A673 (cell line): Measurements from ENCODE around the gene MPRIP. TPM values are rescaled to one million over a fixed set of nuclear protein-coding genes. Genes with fewer than 3 reads are reported as not detected.

Experiments used
- BruUV-seq: library from RNA; stranded (reverse); fragments of 400-500 nt; replicated peaks from 2 replicates; lab custom pipeline; 2021; lab: Mats Ljungman, UMichigan
- CTCF ChIA-PET: fragments of 300-600 bp; sonication (Branson Sonifier 250); formaldehyde crosslinking; loops from one replicate; lab custom pipeline; 2022; ENCODE audit warnings: antibody characterized with exemption; lab: Charles Lee
- POLR2A ChIA-PET: fragments of 300-600 bp; sonication (Branson Sonifier 250); formaldehyde crosslinking; loops from one replicate; lab custom pipeline; 2022; ENCODE audit warnings: antibody characterized with exemption; ENCODE audit not compliant: low non-redundant PET; lab: Charles Lee
- DNase-seq: peaks from one replicate; pipeline ENCODE4 v3.0.0-alpha.2; 2015; ENCODE audit warnings: low spot score
- H3K27ac ChIP-seq: fragments of 200-600 bp; sonication (generic); 2 replicates; pipeline ENCODE4 v1.5.1; 2016; ENCODE audit warnings: mixed run types, low read depth, mild to moderate bottlenecking, mixed read lengths, antibody characterized with exemption, low read length; ENCODE audit not compliant: poor library complexity, severe bottlenecking
- H3K27me3 ChIP-seq: fragments of 200-600 bp; sonication (generic); replicated peaks from 2 replicates; pipeline ENCODE4 v1.6.1; 2017; ENCODE audit warnings: mixed run types, low read depth, mild to moderate bottlenecking, mixed read lengths, antibody characterized with exemption, low read length; ENCODE audit not compliant: insufficient read depth, poor library complexity
- H3K36me3 ChIP-seq: fragments of 200-600 bp; sonication (generic); 2 replicates; pipeline ENCODE4 v1.6.1; 2016; ENCODE audit warnings: mixed run types, mild to moderate bottlenecking, mixed read lengths, antibody characterized with exemption, low read length; ENCODE audit not compliant: insufficient read depth, poor library complexity, severe bottlenecking
- H3K4me1 ChIP-seq: fragments of 200-600 bp; sonication (generic); 2 replicates; pipeline ENCODE4 v1.6.1; 2017; ENCODE audit warnings: mixed run types, mild to moderate bottlenecking, mixed read lengths, antibody characterized with exemption, low read length; ENCODE audit not compliant: insufficient read depth, poor library complexity, severe bottlenecking
- H3K4me3 ChIP-seq: fragments of 200-600 bp; sonication (generic); 2 replicates; pipeline ENCODE4 v1.5.1; 2016; ENCODE audit warnings: low read depth, mixed run types, mild to moderate bottlenecking, mixed read lengths, low read length; ENCODE audit not compliant: poor library complexity, severe bottlenecking
- H3K9me3 ChIP-seq: fragments of 200-600 bp; sonication (generic); 2 replicates; pipeline ENCODE4 v1.6.1; 2016; ENCODE audit warnings: mixed run types, low read depth, mild to moderate bottlenecking, mixed read lengths, antibody characterized with exemption, low read length; ENCODE audit not compliant: poor library complexity, severe bottlenecking
- EZH2 ChIP-seq: fragments of 200-600 bp; sonication (generic); IDR thresholded peaks from 2 replicates; pipeline ENCODE4 v1.6.1; 2017; ENCODE audit warnings: borderline replicate concordance, low read depth, mild to moderate bottlenecking, mixed read lengths, antibody characterized with exemption, low read length; ENCODE audit not compliant: poor library complexity, severe bottlenecking
- intact Hi-C: fragments of 100-400 bp; cut with micrococcal nuclease; formaldehyde crosslinking; loops from one replicate; pipeline ENCODE4 v1.10.0; 2022; ENCODE audit not compliant: unreplicated experiment
- total RNA-seq: library from RNA; stranded (reverse); gene quantifications from 2 replicates; pipeline ENCODE4 v1.2.3, GENCODE V29; 2021
- TF ChIP-seq, protein P1 (sequence below): fragments of 300-800, 200-600 bp; sonication (generic); conservative IDR thresholded peaks from 2 replicates; pipeline ENCODE4 v1.5.1; 2017; ENCODE audit warnings: low read depth, mild to moderate bottlenecking, antibody characterized with exemption, low read length, moderate library complexity, mixed read lengths

MPRIP gene
- total RNA-seq, 1 experiment from 2014 or later: 290 TPM

DNA sequence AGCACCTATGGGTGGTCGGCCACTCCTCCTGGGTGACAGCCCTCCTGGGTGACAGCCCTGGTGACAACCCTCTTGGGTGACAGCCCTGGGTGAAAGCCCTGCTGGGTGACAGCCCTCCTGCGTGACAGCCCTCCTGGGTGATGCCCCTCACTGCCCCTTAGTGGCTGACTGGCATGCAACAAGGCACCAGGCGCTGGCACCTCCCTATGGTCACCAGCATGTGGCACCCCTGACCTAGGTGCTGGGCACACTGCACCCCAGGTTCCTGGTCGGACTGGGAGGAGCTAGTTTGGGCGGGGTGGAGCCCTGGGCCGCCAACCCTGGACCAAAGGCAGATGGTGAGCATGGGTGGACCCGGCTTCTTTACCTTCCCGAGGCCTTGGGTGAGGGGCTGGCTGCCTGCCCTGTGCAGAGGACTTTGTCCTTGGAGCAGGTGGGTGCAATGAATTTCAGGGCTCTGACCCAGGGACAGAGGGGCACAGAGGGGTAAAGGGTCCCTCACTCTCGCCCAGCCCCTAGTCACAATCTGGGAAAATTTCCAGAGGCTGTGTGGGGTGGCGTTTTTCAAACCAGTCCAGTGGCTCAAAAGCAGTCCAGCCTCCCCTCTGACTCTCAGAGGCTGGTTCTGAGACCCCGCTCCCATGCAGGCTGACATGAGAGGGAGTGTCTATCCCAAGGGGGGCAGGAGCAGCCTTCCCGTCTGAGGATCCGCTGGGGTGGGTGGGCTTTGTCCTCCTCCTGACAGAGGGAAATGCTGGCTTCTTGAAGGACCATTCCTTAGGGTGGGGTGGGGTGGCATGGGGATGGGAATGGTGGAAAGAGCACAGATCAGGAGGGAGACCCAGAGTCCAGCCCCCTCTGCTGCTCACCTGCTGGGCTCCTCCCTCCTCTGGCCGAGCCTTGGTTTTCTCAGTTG lies 44.5 kb upstream of the MPRIP start:
- intact Hi-C loops: no loop called here
- Histone ChIP-seq H3K4me1 (peaks cover 4% of the 10 kb centered on the region), H3K9me3 (no peaks in the 10 kb centered on the region), H3K4me3 (no peak overlapping the region), H3K36me3 (no peaks in the 10 kb centered on the region), H3K27me3 (no peaks in the 10 kb centered on the region), H3K27ac (no peak overlapping the region)
- TF ChIP-seq EZH2: no peak
- TF ChIP-seq, protein P1, sequence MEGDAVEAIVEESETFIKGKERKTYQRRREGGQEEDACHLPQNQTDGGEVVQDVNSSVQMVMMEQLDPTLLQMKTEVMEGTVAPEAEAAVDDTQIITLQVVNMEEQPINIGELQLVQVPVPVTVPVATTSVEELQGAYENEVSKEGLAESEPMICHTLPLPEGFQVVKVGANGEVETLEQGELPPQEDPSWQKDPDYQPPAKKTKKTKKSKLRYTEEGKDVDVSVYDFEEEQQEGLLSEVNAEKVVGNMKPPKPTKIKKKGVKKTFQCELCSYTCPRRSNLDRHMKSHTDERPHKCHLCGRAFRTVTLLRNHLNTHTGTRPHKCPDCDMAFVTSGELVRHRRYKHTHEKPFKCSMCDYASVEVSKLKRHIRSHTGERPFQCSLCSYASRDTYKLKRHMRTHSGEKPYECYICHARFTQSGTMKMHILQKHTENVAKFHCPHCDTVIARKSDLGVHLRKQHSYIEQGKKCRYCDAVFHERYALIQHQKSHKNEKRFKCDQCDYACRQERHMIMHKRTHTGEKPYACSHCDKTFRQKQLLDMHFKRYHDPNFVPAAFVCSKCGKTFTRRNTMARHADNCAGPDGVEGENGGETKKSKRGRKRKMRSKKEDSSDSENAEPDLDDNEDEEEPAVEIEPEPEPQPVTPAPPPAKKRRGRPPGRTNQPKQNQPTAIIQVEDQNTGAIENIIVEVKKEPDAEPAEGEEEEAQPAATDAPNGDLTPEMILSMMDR: no peak
- POLR2A ChIA-PET: no interaction called here
- CTCF ChIA-PET: no interaction called here
- no TSS peak for BruUV-seq
- no peak for DNase-seq

DNA sequence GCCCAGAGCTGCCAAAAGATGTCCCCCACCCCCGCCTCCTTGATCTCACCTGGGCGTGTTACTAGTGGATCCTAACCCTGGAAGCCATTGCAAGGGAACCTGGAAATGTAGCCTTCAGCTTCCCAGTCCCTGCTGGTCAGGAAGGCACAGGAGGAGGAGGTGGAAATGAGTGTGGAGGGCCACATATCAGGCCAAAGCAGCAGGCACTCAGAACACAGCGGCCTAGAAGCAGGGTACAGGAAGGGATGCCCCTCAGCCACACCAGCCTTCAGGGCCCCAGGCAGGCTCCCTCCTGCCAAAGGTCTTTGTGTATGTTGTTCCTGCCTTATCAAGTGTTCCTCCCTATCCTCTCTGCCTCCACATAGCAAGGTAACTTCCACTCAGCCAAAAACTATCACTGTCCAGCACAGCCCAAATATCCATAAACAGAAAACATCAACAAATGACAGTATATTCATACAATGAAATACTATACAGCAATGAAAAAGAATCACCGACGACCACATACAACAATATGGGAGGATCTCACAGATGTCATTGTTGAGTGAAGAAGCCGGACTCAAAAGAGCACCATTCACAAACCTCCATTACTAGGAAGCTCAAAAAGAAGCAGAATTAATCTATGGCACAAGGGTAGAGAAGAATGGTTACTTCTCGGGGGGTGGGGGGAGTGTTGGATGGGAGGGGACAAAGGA lies 42.2 kb upstream of the MPRIP start:
- intact Hi-C loops: loop anchor here (5.0 kb wide), 2 partner anchors 147 to 207 kb away; partner anchors contain the start of gene PLD6

More for the DNA sequence above, 42.2 kb upstream of the MPRIP start:
- H3K36me3 ChIP-seq: no peaks in the 10 kb centered on the region
- no peak overlapping the region for H3K4me3 ChIP-seq
- no TSS peak for BruUV-seq
- no peaks in the 10 kb centered on the region for H3K27me3 ChIP-seq
- no peak overlapping the region for H3K27ac ChIP-seq
- TF ChIP-seq EZH2: no peak
- TF ChIP-seq, protein P1: no peak
- ChIA-PET POLR2A (no interaction called here), CTCF (interaction anchor here (0.5 to 0.6 kb wide), 4 partner anchors 16 to 319 kb away, joined by 3 to 14 read pairs (median 5); no protein-coding TSS in a partner anchor)
- peaks cover 6% of the 10 kb centered on the region for H3K4me1 ChIP-seq
- no peak for DNase-seq
- no peaks in the 10 kb centered on the region for H3K9me3 ChIP-seq
